Neural cell (in vitro differentiated cells): ENCODE data around the gene SF3B1.

Source experiments
- EP300 ChIP-seq: fragments of 450-650 bp; conservative IDR thresholded peaks from 2 replicates; pipeline ENCODE4 v1.6.1; 2014; ENCODE audit warnings: antibody characterized with exemption, mild to moderate bottlenecking, moderate library complexity; ENCODE audit not compliant: poor library complexity, severe bottlenecking
- POLR2AphosphoS5 ChIP-seq: IDR thresholded peaks from 2 replicates; pipeline ENCODE4 v1.6.1; 2012
- TAF1 ChIP-seq: IDR thresholded peaks from 2 replicates; pipeline ENCODE4 v1.6.1; 2012; ENCODE audit warnings: low read depth
- TF ChIP-seq, protein P1 (sequence below): IDR thresholded peaks from 2 replicates; pipeline ENCODE4 v1.6.1; 2012; ENCODE audit warnings: borderline replicate concordance
- TF ChIP-seq, protein P2 (sequence below): fragments of 450-650 bp; IDR thresholded peaks from 2 replicates; pipeline ENCODE4 v1.5.1; 2014; ENCODE audit warnings: antibody characterized with exemption, mild to moderate bottlenecking, moderate library complexity; ENCODE audit not compliant: poor library complexity, severe bottlenecking

DNA sequence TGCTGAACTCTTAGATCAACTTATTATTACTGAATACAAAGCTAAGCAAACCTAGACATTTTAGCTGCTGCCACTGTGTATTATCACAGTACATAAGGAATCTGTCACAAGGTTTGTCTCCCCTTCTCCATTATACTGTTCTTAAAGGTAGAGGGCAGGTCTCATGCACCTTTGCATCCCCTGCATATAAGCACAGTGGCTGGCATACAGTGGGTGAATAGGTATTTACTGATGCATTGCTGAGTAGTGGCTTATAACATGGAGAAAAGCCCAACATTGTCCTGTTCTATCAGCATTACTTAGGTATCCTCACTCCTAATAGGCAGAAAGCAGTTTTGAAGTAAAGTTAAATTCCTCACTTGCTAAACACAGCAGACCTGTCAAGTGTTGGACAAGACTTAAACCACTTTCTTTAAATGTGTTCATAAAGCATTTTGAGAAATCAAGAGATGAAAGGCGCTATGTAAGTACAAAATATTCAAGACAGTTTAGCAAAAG is 43.6 kb downstream of the SF3B1 start:
- TF ChIP-seq, protein P1, sequence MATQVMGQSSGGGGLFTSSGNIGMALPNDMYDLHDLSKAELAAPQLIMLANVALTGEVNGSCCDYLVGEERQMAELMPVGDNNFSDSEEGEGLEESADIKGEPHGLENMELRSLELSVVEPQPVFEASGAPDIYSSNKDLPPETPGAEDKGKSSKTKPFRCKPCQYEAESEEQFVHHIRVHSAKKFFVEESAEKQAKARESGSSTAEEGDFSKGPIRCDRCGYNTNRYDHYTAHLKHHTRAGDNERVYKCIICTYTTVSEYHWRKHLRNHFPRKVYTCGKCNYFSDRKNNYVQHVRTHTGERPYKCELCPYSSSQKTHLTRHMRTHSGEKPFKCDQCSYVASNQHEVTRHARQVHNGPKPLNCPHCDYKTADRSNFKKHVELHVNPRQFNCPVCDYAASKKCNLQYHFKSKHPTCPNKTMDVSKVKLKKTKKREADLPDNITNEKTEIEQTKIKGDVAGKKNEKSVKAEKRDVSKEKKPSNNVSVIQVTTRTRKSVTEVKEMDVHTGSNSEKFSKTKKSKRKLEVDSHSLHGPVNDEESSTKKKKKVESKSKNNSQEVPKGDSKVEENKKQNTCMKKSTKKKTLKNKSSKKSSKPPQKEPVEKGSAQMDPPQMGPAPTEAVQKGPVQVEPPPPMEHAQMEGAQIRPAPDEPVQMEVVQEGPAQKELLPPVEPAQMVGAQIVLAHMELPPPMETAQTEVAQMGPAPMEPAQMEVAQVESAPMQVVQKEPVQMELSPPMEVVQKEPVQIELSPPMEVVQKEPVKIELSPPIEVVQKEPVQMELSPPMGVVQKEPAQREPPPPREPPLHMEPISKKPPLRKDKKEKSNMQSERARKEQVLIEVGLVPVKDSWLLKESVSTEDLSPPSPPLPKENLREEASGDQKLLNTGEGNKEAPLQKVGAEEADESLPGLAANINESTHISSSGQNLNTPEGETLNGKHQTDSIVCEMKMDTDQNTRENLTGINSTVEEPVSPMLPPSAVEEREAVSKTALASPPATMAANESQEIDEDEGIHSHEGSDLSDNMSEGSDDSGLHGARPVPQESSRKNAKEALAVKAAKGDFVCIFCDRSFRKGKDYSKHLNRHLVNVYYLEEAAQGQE = no peak
- TF ChIP-seq, protein P2, sequence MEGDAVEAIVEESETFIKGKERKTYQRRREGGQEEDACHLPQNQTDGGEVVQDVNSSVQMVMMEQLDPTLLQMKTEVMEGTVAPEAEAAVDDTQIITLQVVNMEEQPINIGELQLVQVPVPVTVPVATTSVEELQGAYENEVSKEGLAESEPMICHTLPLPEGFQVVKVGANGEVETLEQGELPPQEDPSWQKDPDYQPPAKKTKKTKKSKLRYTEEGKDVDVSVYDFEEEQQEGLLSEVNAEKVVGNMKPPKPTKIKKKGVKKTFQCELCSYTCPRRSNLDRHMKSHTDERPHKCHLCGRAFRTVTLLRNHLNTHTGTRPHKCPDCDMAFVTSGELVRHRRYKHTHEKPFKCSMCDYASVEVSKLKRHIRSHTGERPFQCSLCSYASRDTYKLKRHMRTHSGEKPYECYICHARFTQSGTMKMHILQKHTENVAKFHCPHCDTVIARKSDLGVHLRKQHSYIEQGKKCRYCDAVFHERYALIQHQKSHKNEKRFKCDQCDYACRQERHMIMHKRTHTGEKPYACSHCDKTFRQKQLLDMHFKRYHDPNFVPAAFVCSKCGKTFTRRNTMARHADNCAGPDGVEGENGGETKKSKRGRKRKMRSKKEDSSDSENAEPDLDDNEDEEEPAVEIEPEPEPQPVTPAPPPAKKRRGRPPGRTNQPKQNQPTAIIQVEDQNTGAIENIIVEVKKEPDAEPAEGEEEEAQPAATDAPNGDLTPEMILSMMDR = no peak
- TF ChIP-seq TAF1 (no peak), POLR2AphosphoS5 (no peak), EP300 (no peak)
